Prostate gland (tissue), 2 donors: ENCODE measurements around the gene LFNG. TPM values are rescaled to one million over a fixed set of nuclear protein-coding genes. Genes with fewer than 3 reads are reported as not detected.

Source experiments
- DNase-seq: peaks from one replicate; pipeline ENCODE4 v3.0.0-alpha.2; 2019; ENCODE audit warnings: low spot score
- H3K27ac ChIP-seq, 2 donors: fragments of 200-600 bp; sonication (generic); 2 replicates each; pipeline ENCODE4 v1.5.1; 2017 to 2019
- H3K27me3 ChIP-seq: fragments of 200-600 bp; sonication (generic); replicated peaks from 2 replicates; pipeline ENCODE4 v1.5.1; 2019; ENCODE audit not compliant: insufficient read depth
- H3K36me3 ChIP-seq, 2 donors: fragments of 200-600 bp; sonication (generic); 1 replicate in 1 of 2; 2 replicates in 1 of 2; pipeline versions ENCODE4 v1.5.1 to v1.8.1; 2017 to 2019
- H3K4me1 ChIP-seq: fragments of 200-600 bp; sonication (generic); replicated peaks from 2 replicates; pipeline ENCODE4 v1.5.1; 2019
- H3K4me3 ChIP-seq, 2 donors: fragments of 200-600 bp; sonication (generic); 2 replicates each; pipeline ENCODE4 v1.5.1; 2017 to 2019
- H3K9me3 ChIP-seq: fragments of 200-600 bp; sonication (generic); 2 replicates; pipeline ENCODE4 v1.5.1; 2017
- CTCF ChIP-seq, 4 experiments: fragments of 200-600 bp in 2 of 4; fragments of 450-650 bp in 2 of 4; sonication (generic) in 2 of 4; IDR thresholded peaks; 1 replicate in 3 of 4; 2 replicates in 1 of 4; pipeline ENCODE4 v1.5.1; 2016 to 2019; ENCODE audit warnings: antibody characterized with exemption in 4 of 4, mild to moderate bottlenecking in 2 of 4, moderate library complexity in 2 of 4
- POLR2A ChIP-seq: fragments of 450-650 bp; IDR thresholded peaks from one replicate; pipeline ENCODE4 v1.6.1; 2016; ENCODE audit warnings: antibody characterized with exemption, mild to moderate bottlenecking
- POLR2AphosphoS5 ChIP-seq: sonication (generic); formaldehyde crosslinking; IDR thresholded peaks from one replicate; pipeline ENCODE4 v1.6.1; 2017; ENCODE audit warnings: antibody characterized with exemption
- WGBS: methylation state at CpG from one replicate; pipeline ENCODE4 v1.1.5; 2018; 5-methylcytosine and 5-hydroxymethylcytosine counted together
- intact Hi-C: fragments of 100-400 bp; cut with DNase I; formaldehyde crosslinking; loops from one replicate; pipeline ENCODE4 v1.14.2; 2022
- total RNA-seq, 2 donors: library from RNA; depleted of rRNA; stranded (reverse); fragments of >200 nt; gene quantifications; one replicate each; pipeline ENCODE4 v1.1.0, GENCODE V29; 2016

Gene LFNG
- total RNA-seq, 2 donors from 2014 or later = 45.6 to 51.7 TPM

GRCh38 chr7:2514473-2515423 lies 4.8 kb upstream of the LFNG start:
- 88% methylated on average over 9 of the region's 9 CpGs for WGBS
- no peak for DNase-seq
- Histone ChIP-seq H3K27ac (no peak overlapping the region), H3K9me3 (no peaks in the 10 kb centered on the region), H3K36me3 (no peaks in the 10 kb centered on the region), H3K27me3 (no peaks in the 10 kb centered on the region), H3K4me3 (no peak overlapping the region), H3K4me1 (peaks cover 24% of the 10 kb centered on the region)
- intact Hi-C loops = no loop called here
- TF ChIP-seq CTCF (IDR thresholded peaks at IDR 0.05) (no peak), POLR2AphosphoS5 (no peak)

GRCh38 chr7:2515424-2516193 lies 4.0 kb upstream of the LFNG start:
- H3K9me3 ChIP-seq = no peaks in the 10 kb centered on the region
- no peak overlapping the region for H3K27ac ChIP-seq
- no peak for TF ChIP-seq POLR2A
- no peak for TF ChIP-seq CTCF (IDR thresholded peaks at IDR 0.05)
- TF ChIP-seq POLR2AphosphoS5 = no peak
- 89% methylated on average over 15 of the region's 15 CpGs for WGBS
- H3K27me3 ChIP-seq = no peaks in the 10 kb centered on the region
- no peak overlapping the region for H3K4me3 ChIP-seq
- intact Hi-C loops = no loop called here
- no peak for DNase-seq
- H3K4me1 ChIP-seq = peaks cover 16% of the 10 kb centered on the region
- H3K36me3 ChIP-seq = no peaks in the 10 kb centered on the region

GRCh38 chr7:2516194-2516555 lies 3.4 kb upstream of the LFNG start:
- intact Hi-C loops = no loop called here
- no peak for TF ChIP-seq CTCF (IDR thresholded peaks at IDR 0.05)
- TF ChIP-seq POLR2A = no peak
- no peak for TF ChIP-seq POLR2AphosphoS5
- no peak for DNase-seq
- H3K9me3 ChIP-seq = no peaks in the 10 kb centered on the region
- WGBS = 89% methylated on average over 7 of the region's 8 CpGs
- no peaks in the 10 kb centered on the region for H3K36me3 ChIP-seq
- H3K27ac ChIP-seq = no peak overlapping the region
- H3K4me3 ChIP-seq = no peak overlapping the region
- H3K27me3 ChIP-seq = no peaks in the 10 kb centered on the region
- H3K4me1 ChIP-seq = peaks cover 10% of the 10 kb centered on the region

GRCh38 chr7:2517026-2517425 lies 2.5 kb upstream of the LFNG start:
- H3K27ac ChIP-seq = no peak overlapping the region
- 70% methylated on average over 8 of the region's 8 CpGs for WGBS
- H3K36me3 ChIP-seq = no peaks in the 10 kb centered on the region
- H3K4me1 ChIP-seq = peaks cover 6% of the 10 kb centered on the region
- DNase-seq = no peak
- H3K4me3 ChIP-seq = no peak overlapping the region
- no peaks in the 10 kb centered on the region for H3K9me3 ChIP-seq
- TF ChIP-seq POLR2AphosphoS5 (no peak), POLR2A (no peak), CTCF (IDR thresholded peaks at IDR 0.05) (no peak)
- intact Hi-C loops = no loop called here
- H3K27me3 ChIP-seq = no peaks in the 10 kb centered on the region
